GM13977 (cell line): Measurements from ENCODE around the gene ZNF487.
"Not testable (repeated sequence)": the region's sequence is repeated elsewhere in the genome, so short reads cannot be mapped to it uniquely, and the experiment has no call there.

Experiments
- DNase-seq: peaks from one replicate; pipeline ENCODE4 v3.0.0; 2012; ENCODE audit warnings: low spot score
- CTCF ChIP-seq: IDR thresholded peaks from 2 replicates; pipeline ENCODE4 v1.5.1; 2012; ENCODE audit warnings: mild to moderate bottlenecking, control low read depth; ENCODE audit not compliant: insufficient read depth; ENCODE audit errors: extremely low read depth, missing control alignments
- in situ Hi-C: fragments of 300-500 bp; cut with MboI; formaldehyde crosslinking; loops from one replicate; pipeline ENCODE4 v1.12.0; 2022; ENCODE audit warnings: low sequenced_read_pairs, low pct_unique_long_range_greater_than_20kb, mixed read lengths, inconsistent platforms; ENCODE audit not compliant: unreplicated experiment

Gene ZNF487

GRCh38 chr10:43420369-43421200, 16.3 kb upstream of the ZNF487 start:
- in situ Hi-C loops = no loop called here
- peak; percentile 45 for TF ChIP-seq CTCF
- DNase-seq = peak; percentile 78

GRCh38 chr10:43421201-43421507, 15.8 kb upstream of the ZNF487 start:
- in situ Hi-C loops = no loop called here

GRCh38 chr10:43421519-43421918, 15.4 kb upstream of the ZNF487 start:
- no peak for DNase-seq
- no peak for TF ChIP-seq CTCF
- in situ Hi-C loops = no loop called here

More at GRCh38 chr10:43421201-43421507, 15.8 kb upstream of the ZNF487 start:
- no peak for TF ChIP-seq CTCF
- DNase-seq = no peak

- in situ Hi-C loops, DNase-seq: not testable (repeated sequence)
Observed at GRCh38 chr10:43421944-43422343, 15.0 kb upstream of the ZNF487 start.

- no peak for DNase-seq
- in situ Hi-C loops = no loop called here
Observed at GRCh38 chr10:43424416-43424815, 12.5 kb upstream of the ZNF487 start.

GRCh38 chr10:43426476-43426875, 10.4 kb upstream of the ZNF487 start:
- DNase-seq, in situ Hi-C loops: not testable (repeated sequence)

More at GRCh38 chr10:43424416-43424815, 12.5 kb upstream of the ZNF487 start:
- TF ChIP-seq CTCF = no peak

GRCh38 chr10:43427166-43427825, 9.6 kb upstream of the ZNF487 start:
- in situ Hi-C loops = no loop called here
- no peak for TF ChIP-seq CTCF
- DNase-seq = no peak
